Measurements from ENCODE around the gene IL17D.
"Not testable (repeated sequence)": the region's sequence is repeated elsewhere in the genome, so short reads cannot be mapped to it uniquely, and the experiment has no call there.

IL17D gene

GRCh38 chr13:20738616-20739015, 35.1 kb downstream of the IL17D start:
- no peak overlapping the region for H3K27ac ChIP-seq (ENCODE audit: low read depth, low read length)
- no peaks in the 10 kb centered on the region for H3K79me2 ChIP-seq (ENCODE audit: insufficient read depth, low read length)
- no peak overlapping the region for H3K4me3 ChIP-seq (ENCODE audit: insufficient read depth, low read length, poor library complexity, severe bottlenecking)

GRCh38 chr13:20740021-20740420, 36.5 kb downstream of the IL17D start:
- Histone ChIP-seq H3K4me3 (ENCODE audit: insufficient read depth, low read length, poor library complexity, severe bottlenecking) (no peak overlapping the region), H3K79me2 (ENCODE audit: insufficient read depth, low read length) (no peaks in the 10 kb centered on the region), H3K36me3 (ENCODE audit: low read length) (no peaks in the 10 kb centered on the region), H3K4me2 (ENCODE audit: low read depth, low read length, poor library complexity, severe bottlenecking) (no peak overlapping the region), H3F3A (ENCODE audit: insufficient read depth) (no peaks in the 10 kb centered on the region), H3K27me3 (ENCODE audit: low read length) (no peaks in the 10 kb centered on the region), H3K27ac (ENCODE audit: low read depth, low read length) (no peak overlapping the region), H3K9ac (ENCODE audit: low read length) (no peak overlapping the region), H4K20me1 (ENCODE audit: low read depth, low read length) (no peaks in the 10 kb centered on the region), H3K9me3 (ENCODE audit: insufficient read depth, low read length) (no peaks in the 10 kb centered on the region), H3K9me2 (replicated peaks; ENCODE audit: insufficient read depth, low read length) (no peaks in the 10 kb centered on the region), H2AFZ (ENCODE audit: low read depth, low read length, severe bottlenecking) (no peak overlapping the region)
- TF ChIP-seq EZH2phosphoT487 (conservative IDR thresholded peaks at IDR 0.05; ENCODE audit: low read length), result no peak

More at GRCh38 chr13:20738616-20739015, 35.1 kb downstream of the IL17D start:
- Histone ChIP-seq H3K36me3 (ENCODE audit: low read length) (no peaks in the 10 kb centered on the region), H2AFZ (ENCODE audit: low read depth, low read length, severe bottlenecking) (no peak overlapping the region), H3K27me3 (ENCODE audit: low read length) (no peaks in the 10 kb centered on the region), H3K9me3 (ENCODE audit: insufficient read depth, low read length) (no peaks in the 10 kb centered on the region), H3K9ac (ENCODE audit: low read length) (no peak overlapping the region), H3K9me2 (replicated peaks; ENCODE audit: insufficient read depth, low read length) (no peaks in the 10 kb centered on the region), H3K4me2 (ENCODE audit: low read depth, low read length, poor library complexity, severe bottlenecking) (no peak overlapping the region), H3F3A (ENCODE audit: insufficient read depth) (no peaks in the 10 kb centered on the region), H4K20me1 (ENCODE audit: low read depth, low read length) (no peaks in the 10 kb centered on the region)
- TF ChIP-seq EZH2phosphoT487 (conservative IDR thresholded peaks at IDR 0.05; ENCODE audit: low read length), result no peak
- TF ChIP-seq CTCF (IDR thresholded peaks at IDR 0.05; ENCODE audit: insufficient read depth, low read length, poor library complexity, severe bottlenecking), result no peak

- not testable (repeated sequence) for H3K9me2 ChIP-seq (replicated peaks; ENCODE audit: insufficient read depth, low read length); H3K79me2 ChIP-seq (ENCODE audit: insufficient read depth, low read length); H3F3A ChIP-seq (ENCODE audit: insufficient read depth); H3K36me3 ChIP-seq (ENCODE audit: low read length); H4K20me1 ChIP-seq (ENCODE audit: low read depth, low read length); H3K27ac ChIP-seq (ENCODE audit: low read depth, low read length); H3K4me2 ChIP-seq (ENCODE audit: low read depth, low read length, poor library complexity, severe bottlenecking); H3K4me3 ChIP-seq (ENCODE audit: insufficient read depth, low read length, poor library complexity, severe bottlenecking); H3K27me3 ChIP-seq (ENCODE audit: low read length); H3K9ac ChIP-seq (ENCODE audit: low read length); H2AFZ ChIP-seq (ENCODE audit: low read depth, low read length, severe bottlenecking); H3K9me3 ChIP-seq (ENCODE audit: insufficient read depth, low read length)
Observed at GRCh38 chr13:20743830-20744404, 40.4 kb downstream of the IL17D start.

- no peaks in the 10 kb centered on the region for H3F3A ChIP-seq (ENCODE audit: insufficient read depth)
- no peaks in the 10 kb centered on the region for H3K9me2 ChIP-seq (replicated peaks; ENCODE audit: insufficient read depth, low read length)
- H3K9me3 ChIP-seq (ENCODE audit: insufficient read depth, low read length), result peaks cover 25% of the 10 kb centered on the region; the same call in 1 of the 2 replicates
- TF ChIP-seq CTCF (IDR thresholded peaks at IDR 0.05; ENCODE audit: insufficient read depth, low read length, poor library complexity, severe bottlenecking) (no peak), EZH2phosphoT487 (conservative IDR thresholded peaks at IDR 0.05; ENCODE audit: low read length) (no peak)
- H3K36me3 ChIP-seq (ENCODE audit: low read length), result peaks cover 7% of the 10 kb centered on the region; the same call in 1 of the 2 replicates
- H3K27me3 ChIP-seq (ENCODE audit: low read length), result no peaks in the 10 kb centered on the region
- H4K20me1 ChIP-seq (ENCODE audit: low read depth, low read length), result no peaks in the 10 kb centered on the region
- H3K79me2 ChIP-seq (ENCODE audit: insufficient read depth, low read length), result no peaks in the 10 kb centered on the region
- no peak overlapping the region for H3K9ac ChIP-seq (ENCODE audit: low read length)
- H3K4me3 ChIP-seq (ENCODE audit: insufficient read depth, low read length, poor library complexity, severe bottlenecking), result no peak overlapping the region
- H2AFZ ChIP-seq (ENCODE audit: low read depth, low read length, severe bottlenecking), result no peak overlapping the region
- no peak overlapping the region for H3K4me2 ChIP-seq (ENCODE audit: low read depth, low read length, poor library complexity, severe bottlenecking)
- no peak overlapping the region for H3K27ac ChIP-seq (ENCODE audit: low read depth, low read length)
Observed at GRCh38 chr13:20749377-20749776, 45.9 kb downstream of the IL17D start.

Data from SU-DHL-6 (cell line).